H1 (cell line): ENCODE measurements around the gene VGF. TPM values are rescaled to one million over a fixed set of nuclear protein-coding genes. Genes with fewer than 3 reads are reported as not detected.

Source experiments
- ATF2 ChIP-seq: IDR thresholded peaks from 2 replicates; pipeline ENCODE4 v1.6.1; 2012; ENCODE audit warnings: low read length, inconsistent platforms
- BCL11A ChIP-seq, 2 experiments: IDR thresholded peaks; one replicate each; pipeline ENCODE4 v1.6.1; 2011; ENCODE audit warnings: low read depth in 2 of 2, low read length in 2 of 2, mild to moderate bottlenecking in 2 of 2
- CBX5 ChIP-seq: fragments of 300-800, 300-1000 bp; sonication (generic); IDR thresholded peaks from 2 replicates; pipeline ENCODE4 v1.7.1; 2016; ENCODE audit warnings: antibody characterized with exemption, low read length, low read depth
- CBX8 ChIP-seq: fragments of 300-800, 300-1000 bp; sonication (generic); IDR thresholded peaks from 2 replicates; pipeline ENCODE4 v1.7.1; 2016; ENCODE audit warnings: low read depth, low read length, borderline replicate concordance
- CEBPB ChIP-seq: IDR thresholded peaks from 2 replicates; pipeline ENCODE4 v1.6.1; 2012; ENCODE audit warnings: low read depth, low read length
- EP300 ChIP-seq, 2 experiments: IDR thresholded peaks; 1 replicate in 1 of 2; 2 replicates in 1 of 2; pipeline ENCODE4 v1.6.1; 2011 to 2012; ENCODE audit warnings: low read depth in 2 of 2, low read length in 2 of 2, mild to moderate bottlenecking in 2 of 2, borderline replicate concordance in 1 of 2, inconsistent platforms in 1 of 2, moderate library complexity in 1 of 2
- GABPA ChIP-seq: IDR thresholded peaks from 2 replicates; pipeline ENCODE4 v1.6.1; 2011; ENCODE audit warnings: mild to moderate bottlenecking, low read length, moderate library complexity, borderline replicate concordance; ENCODE audit not compliant: insufficient read depth
- GTF2F1 ChIP-seq: IDR thresholded peaks from 2 replicates; pipeline ENCODE4 v1.6.1; 2012; ENCODE audit warnings: low read depth, low read length, improper control_type of control experiment, borderline replicate concordance
- JUN ChIP-seq: IDR thresholded peaks from 2 replicates; pipeline ENCODE4 v1.6.1; 2011; ENCODE audit warnings: low read depth, mild to moderate bottlenecking, improper control_type of control experiment, low read length
- KDM1A ChIP-seq: fragments of 200-600, 300-600 bp; sonication (generic); IDR thresholded peaks from 2 replicates; pipeline ENCODE4 v1.7.1; 2016; ENCODE audit warnings: mild to moderate bottlenecking, low read length, borderline replicate concordance
- KDM4A ChIP-seq: IDR thresholded peaks from one replicate; pipeline ENCODE4 v1.7.1; 2012; ENCODE audit warnings: low read depth, mild to moderate bottlenecking, moderate library complexity, low read length, inconsistent platforms; ENCODE audit not compliant: severe bottlenecking
- PHF8 ChIP-seq: fragments of 200-600 bp; sonication (generic); conservative IDR thresholded peaks from 2 replicates; pipeline ENCODE4 v1.7.1; 2012; ENCODE audit warnings: low read depth, mild to moderate bottlenecking, inconsistent platforms, low read length, moderate library complexity
- RAD21 ChIP-seq, 2 experiments: IDR thresholded peaks in 1 of 2; conservative IDR thresholded peaks in 1 of 2; 2 replicates each; pipeline ENCODE4 v1.6.1; 2011; ENCODE audit warnings: low read depth in 2 of 2, low read length in 2 of 2, improper control_type of control experiment in 1 of 2, inconsistent platforms in 1 of 2, mild to moderate bottlenecking in 1 of 2, moderate library complexity in 1 of 2
- RFX5 ChIP-seq: IDR thresholded peaks from 2 replicates; pipeline ENCODE4 v1.6.1; 2011; ENCODE audit warnings: low read depth, low read length, improper control_type of control experiment, borderline replicate concordance
- RNF2 ChIP-seq: fragments of 200-900, 300-1000 bp; sonication (generic); IDR thresholded peaks from 2 replicates; pipeline ENCODE4 v1.7.1; 2016; ENCODE audit warnings: borderline replicate concordance, low read depth, mild to moderate bottlenecking, antibody characterized with exemption, low read length; ENCODE audit not compliant: poor library complexity, severe bottlenecking; ENCODE audit errors: missing control alignments
- SAP30 ChIP-seq: fragments of 300-600 bp; sonication (generic); IDR thresholded peaks from 2 replicates; pipeline ENCODE4 v1.7.1; 2012; ENCODE audit warnings: low read length, moderate library complexity, mild to moderate bottlenecking, inconsistent platforms; ENCODE audit not compliant: insufficient read depth, insufficient replicate concordance
- SIN3A ChIP-seq, 2 experiments: IDR thresholded peaks in 1 of 2; conservative IDR thresholded peaks in 1 of 2; 2 replicates each; pipeline ENCODE4 v1.6.1; 2011 to 2012; ENCODE audit warnings: low read length in 2 of 2, improper control_type of control experiment in 1 of 2, low read depth in 1 of 2, mild to moderate bottlenecking in 1 of 2
- SIRT6 ChIP-seq: IDR thresholded peaks from one replicate; pipeline ENCODE4 v1.7.1; 2012; ENCODE audit warnings: low read length, inconsistent platforms
- SIX5 ChIP-seq: IDR thresholded peaks from 2 replicates; pipeline ENCODE4 v1.6.1; 2011; ENCODE audit warnings: mild to moderate bottlenecking, low read depth, low read length
- SP1 ChIP-seq: IDR thresholded peaks from 2 replicates; pipeline ENCODE4 v1.6.1; 2011; ENCODE audit warnings: low read depth, low read length
- SP2 ChIP-seq: IDR thresholded peaks from 2 replicates; pipeline ENCODE4 v1.6.1; 2012; ENCODE audit warnings: mild to moderate bottlenecking, low read length, inconsistent platforms
- ZNF274 ChIP-seq: IDR thresholded peaks from 2 replicates; pipeline ENCODE4 v1.7.0; 2012; ENCODE audit warnings: low read length, borderline replicate concordance; ENCODE audit errors: extremely low read depth
- polyA plus RNA-seq, 7 experiments: library from polyadenylated mRNA; depleted of rRNA in 3 of 7; stranded (reverse) in 5 of 7; unstranded in 2 of 7; fragments of >200 nt in 5 of 7; fragments of 200-250 nt in 2 of 7; gene quantifications; 1 replicate in 5 of 7; 2 replicates in 1 of 7; 4 replicates in 1 of 7; pipeline versions ENCODE4 v1.2.1 to v1.2.3, GENCODE V29; 2011 to 2013; ENCODE audit warnings: missing spikeins in 2 of 7, mixed read lengths in 2 of 7
- total RNA-seq: library from RNA; stranded (reverse); fragmentation: NEBNext Ultra II Directional; extraction: Animal tissue kit (Norgen Biotek cat#: 25700); gene quantifications from 2 replicates; pipeline ENCODE4 v1.2.1, GENCODE V29; 2021

Gene VGF
- total and polyA plus RNA-seq, 2 of the 8 experiments (the other 6 are each of a cell fraction or from before 2014, with no cell fraction given): 1.6 to 7.0 TPM

GRCh38 chr7:101180130-101180755 lies 14.9 kb upstream of the VGF start, which contains the start of gene NAT16 (continued):
- no peak for TF ChIP-seq BCL11A (IDR thresholded peaks at IDR 0.05; ENCODE audit: low read depth in 2 of 2, low read length in 2 of 2)
- no peak for TF ChIP-seq RFX5
- TF ChIP-seq CBX8: no peak
- peak; percentile 21; the same call in 1 of the 2 replicates for TF ChIP-seq GABPA
- peak; percentile 67; the same call in 1 of the 2 replicates for TF ChIP-seq SP1
- TF ChIP-seq SIRT6: no peak
- TF ChIP-seq CEBPB: no peak
- TF ChIP-seq ZNF274: no peak
- TF ChIP-seq RNF2: peak; percentile 40
- TF ChIP-seq PHF8: no peak
- no peak for TF ChIP-seq SAP30
- no peak for TF ChIP-seq SIX5
- TF ChIP-seq CBX5: no peak
- no peak for TF ChIP-seq GTF2F1
- TF ChIP-seq KDM1A: no peak
- TF ChIP-seq SIN3A (conservative IDR thresholded peaks at IDR 0.05 in 1 of 2, IDR thresholded peaks at IDR 0.05 in 1 of 2; ENCODE audit: low read depth in 1 of 2, low read length in 2 of 2): no peak
- no peak for TF ChIP-seq JUN
- TF ChIP-seq EP300 (IDR thresholded peaks at IDR 0.05; ENCODE audit: borderline replicate concordance in 1 of 2, low read depth in 2 of 2, low read length in 2 of 2): no peak
- peak; percentile 70 for TF ChIP-seq KDM4A
- no peak for TF ChIP-seq SP2
- TF ChIP-seq ATF2: no peak
- no peak for TF ChIP-seq RAD21 (IDR thresholded peaks at IDR 0.05 in 1 of 2, conservative IDR thresholded peaks at IDR 0.05 in 1 of 2; ENCODE audit: low read depth in 2 of 2, low read length in 2 of 2)
